Peyer's patch (tissue), 4 donors: ENCODE data around the gene SCCPDH.

Source experiments
- CTCF ChIP-seq, 6 experiments: fragments of 450-650 bp in 4 of 6; fragments of 200-600 bp in 2 of 6; sonication (generic) in 1 of 6; IDR thresholded peaks; one replicate each; pipeline ENCODE4 v1.5.1; 2017 to 2019; ENCODE audit warnings: antibody characterized with exemption in 6 of 6, mild to moderate bottlenecking in 3 of 6, moderate library complexity in 1 of 6
- POLR2A ChIP-seq, 2 donors: fragments of 450-650 bp; IDR thresholded peaks; one replicate each; pipeline ENCODE4 v1.5.1; 2017; ENCODE audit warnings: antibody characterized with exemption in 2 of 2, mild to moderate bottlenecking in 2 of 2, moderate library complexity in 2 of 2

DNA sequence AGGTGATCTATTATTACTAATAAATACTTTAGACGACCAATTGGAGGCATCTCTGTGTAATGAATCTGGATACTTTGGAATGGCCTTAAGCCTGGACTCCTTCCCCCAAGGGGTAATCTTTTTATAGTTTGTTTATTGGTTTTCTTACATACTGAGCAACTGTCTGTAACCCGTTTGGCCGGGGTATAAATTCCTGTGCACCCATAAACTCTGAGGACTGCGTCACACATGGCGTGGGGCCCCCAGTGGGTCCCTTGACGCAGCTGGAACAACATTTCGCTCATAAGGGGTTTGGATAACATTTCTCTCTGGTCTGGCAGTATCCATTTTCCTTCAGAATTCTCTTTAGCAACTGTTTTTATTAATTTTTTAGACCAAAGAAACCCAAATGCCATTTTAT is 26.5 kb downstream of the SCCPDH start:
- TF ChIP-seq POLR2A (IDR thresholded peaks at IDR 0.05) (no peak), CTCF (IDR thresholded peaks at IDR 0.05) (no peak)
